ENCODE measurements around the gene TEX19. TPM values are rescaled to one million over a fixed set of nuclear protein-coding genes. Genes with fewer than 3 reads are reported as not detected.
"Not testable (repeated sequence)": the region's sequence is repeated elsewhere in the genome, so short reads cannot be mapped to it uniquely, and the experiment has no call there.

The TEX19 gene
- total RNA-seq, 2 experiments from 2014 or later = not detected

- H3K36me3 Mint-ChIP-seq (ENCODE audit: low read depth) = no peaks in the 10 kb centered on the region
- DNase-seq = no peak
- peaks cover 17% of the 10 kb centered on the region for H3K4me1 Mint-ChIP-seq
- no peak overlapping the region for H3K27ac Mint-ChIP-seq
- ChIA-PET POLR2A (no interaction called here), CTCF (no interaction called here)
- H3K4me3 Mint-ChIP-seq = no peak overlapping the region
- H3K27me3 Mint-ChIP-seq = peaks cover 50% of the 10 kb centered on the region
- no peaks in the 10 kb centered on the region for H3K9me3 Mint-ChIP-seq
Measured at GRCh38 chr17:82372249-82373071, 13.4 kb downstream of the TEX19 start.

- Mint-ChIP-seq H3K4me1 (peaks cover 17% of the 10 kb centered on the region), H3K27me3 (peaks cover 44% of the 10 kb centered on the region)
- DNase-seq; CTCF ChIA-PET; POLR2A ChIA-PET; H3K4me3 Mint-ChIP-seq; H3K36me3 Mint-ChIP-seq (ENCODE audit: low read depth); H3K9me3 Mint-ChIP-seq; H3K27ac Mint-ChIP-seq: not testable (repeated sequence)
Measured at GRCh38 chr17:82373072-82373452, 14.0 kb downstream of the TEX19 start.

DNA sequence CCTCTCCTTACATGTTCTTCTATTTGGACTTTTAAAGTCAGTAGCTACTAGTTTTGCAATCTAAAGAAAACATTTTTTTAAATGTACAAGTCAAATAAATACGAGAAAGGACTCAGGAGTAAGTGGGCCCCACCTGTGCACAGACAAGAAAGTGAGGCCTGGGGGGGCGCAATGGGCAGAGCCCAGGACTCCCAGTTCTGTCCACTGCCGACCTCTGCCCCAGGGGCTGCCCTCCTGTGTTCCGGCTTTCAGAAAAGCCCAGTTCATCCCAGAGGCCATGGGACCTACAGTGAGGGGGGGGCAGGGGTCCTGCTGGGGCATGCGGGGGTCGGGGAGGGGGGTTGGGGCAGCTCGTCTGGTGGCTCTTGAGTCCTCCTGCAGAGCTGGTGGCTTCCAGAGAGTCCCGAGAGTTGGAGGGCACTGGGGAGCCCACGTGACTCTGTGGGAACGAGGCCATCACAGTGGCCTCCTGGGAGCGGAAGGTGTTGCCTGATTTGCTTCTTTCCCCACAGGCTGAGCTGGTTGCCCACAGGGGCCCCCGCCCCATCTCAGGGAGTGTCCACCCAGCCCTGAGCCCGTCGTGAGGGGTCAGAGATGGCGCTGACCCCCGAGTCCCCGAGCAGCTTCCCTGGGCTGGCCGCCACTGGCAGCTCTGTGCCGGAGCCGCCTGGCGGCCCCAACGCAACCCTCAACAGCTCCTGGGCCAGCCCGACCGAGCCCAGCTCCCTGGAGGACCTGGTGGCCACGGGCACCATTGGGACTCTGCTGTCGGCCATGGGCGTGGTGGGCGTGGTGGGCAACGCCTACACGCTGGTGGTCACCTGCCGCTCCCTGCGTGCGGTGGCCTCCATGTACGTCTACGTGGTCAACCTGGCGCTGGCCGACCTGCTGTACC is 14.9 kb downstream of the TEX19 start:
- no peak for DNase-seq
- ChIA-PET CTCF (no interaction called here), POLR2A (no interaction called here)
- Mint-ChIP-seq H3K9me3 (no peaks in the 10 kb centered on the region), H3K4me1 (peaks cover 17% of the 10 kb centered on the region), H3K27me3 (peaks cover 44% of the 10 kb centered on the region), H3K36me3 (ENCODE audit: low read depth) (no peaks in the 10 kb centered on the region), H3K4me3 (no peak overlapping the region), H3K27ac (no peak overlapping the region)

- Mint-ChIP-seq H3K36me3 (ENCODE audit: low read depth) (no peaks in the 10 kb centered on the region), H3K9me3 (no peaks in the 10 kb centered on the region), H3K4me1 (peaks cover 16% of the 10 kb centered on the region), H3K4me3 (no peak overlapping the region), H3K27ac (no peak overlapping the region), H3K27me3 (peaks cover 39% of the 10 kb centered on the region)
- no peak for DNase-seq
- POLR2A ChIA-PET = no interaction called here
- CTCF ChIA-PET = no interaction called here
Measured at GRCh38 chr17:82374626-82375331, 15.7 kb downstream of the TEX19 start.

- DNase-seq = no peak
- Mint-ChIP-seq H3K36me3 (ENCODE audit: low read depth) (no peaks in the 10 kb centered on the region), H3K4me1 (peaks cover 12% of the 10 kb centered on the region), H3K27me3 (peaks cover 39% of the 10 kb centered on the region), H3K9me3 (no peaks in the 10 kb centered on the region), H3K4me3 (no peak overlapping the region), H3K27ac (no peak overlapping the region)
- POLR2A ChIA-PET = no interaction called here
- CTCF ChIA-PET = no interaction called here
Measured at GRCh38 chr17:82375359-82376041, 16.5 kb downstream of the TEX19 start.

- CTCF ChIA-PET = no interaction called here
Measured at GRCh38 chr17:82376042-82376730, 17.1 kb downstream of the TEX19 start.

GRCh38 chr17:82377294-82377693 is 18.2 kb downstream of the TEX19 start:
- H3K27ac Mint-ChIP-seq; H3K36me3 Mint-ChIP-seq (ENCODE audit: low read depth); H3K4me3 Mint-ChIP-seq; H3K9me3 Mint-ChIP-seq; CTCF ChIA-PET; POLR2A ChIA-PET; DNase-seq; H3K4me1 Mint-ChIP-seq: not testable (repeated sequence)
- peaks cover 37% of the 10 kb centered on the region for H3K27me3 Mint-ChIP-seq

More at GRCh38 chr17:82376042-82376730, 17.1 kb downstream of the TEX19 start:
- no peak for DNase-seq
- Mint-ChIP-seq H3K9me3 (no peaks in the 10 kb centered on the region), H3K27me3 (peaks cover 34% of the 10 kb centered on the region), H3K4me3 (no peak overlapping the region), H3K27ac (no peak overlapping the region), H3K36me3 (ENCODE audit: low read depth) (no peaks in the 10 kb centered on the region), H3K4me1 (peaks cover 7% of the 10 kb centered on the region)
- POLR2A ChIA-PET = no interaction called here

DNA sequence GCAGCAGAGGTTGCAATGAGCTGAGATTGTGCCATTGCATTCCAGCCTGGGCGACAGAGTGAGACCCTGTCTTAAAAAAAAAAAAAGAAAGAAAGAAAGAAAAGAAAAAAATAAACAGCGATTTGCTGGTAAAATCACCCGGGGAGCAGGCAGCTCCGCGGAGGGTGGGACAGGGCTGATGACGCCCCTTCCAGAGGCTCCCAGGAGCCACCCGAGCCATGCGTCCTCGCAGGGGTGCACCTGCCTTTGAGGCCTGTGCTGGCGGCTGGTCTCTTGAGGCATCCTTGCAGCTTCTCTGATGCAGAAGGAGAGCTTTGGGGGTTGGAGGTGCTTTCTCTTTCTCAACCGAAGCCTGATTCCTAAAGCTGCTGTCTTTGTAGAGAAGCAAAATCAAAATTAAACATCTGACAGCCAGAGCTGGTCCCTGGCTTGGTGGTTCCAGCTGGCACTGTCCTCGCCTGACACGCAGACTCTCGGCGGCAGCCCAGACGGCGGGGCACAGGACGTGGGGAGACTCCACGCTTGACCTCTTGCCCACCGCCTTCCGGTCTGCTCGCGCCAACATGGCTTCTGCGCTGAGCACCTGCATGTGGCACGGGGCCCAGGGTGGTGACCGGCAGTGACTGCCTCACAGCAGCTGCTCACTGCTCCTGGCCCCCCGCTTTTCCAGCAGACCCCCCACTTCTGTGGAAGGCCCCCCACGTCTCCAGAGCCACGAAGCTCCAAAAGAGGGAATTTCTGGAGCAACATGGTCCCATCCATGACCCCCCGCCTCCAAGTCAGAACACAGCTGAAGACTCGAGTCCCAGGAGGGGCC is 19.1 kb downstream of the TEX19 start:
- Mint-ChIP-seq H3K27ac (no peak overlapping the region), H3K4me3 (no peak overlapping the region), H3K27me3 (peaks cover 29% of the 10 kb centered on the region), H3K4me1 (peaks cover 3% of the 10 kb centered on the region), H3K9me3 (no peaks in the 10 kb centered on the region), H3K36me3 (ENCODE audit: low read depth) (no peaks in the 10 kb centered on the region)
- ChIA-PET CTCF (no interaction called here), POLR2A (no interaction called here)
- DNase-seq = no peak

- no peak for DNase-seq
- Mint-ChIP-seq H3K36me3 (ENCODE audit: low read depth) (no peaks in the 10 kb centered on the region), H3K9me3 (no peaks in the 10 kb centered on the region), H3K27ac (no peak overlapping the region), H3K27me3 (peaks cover 24% of the 10 kb centered on the region), H3K4me1 (peaks cover 3% of the 10 kb centered on the region), H3K4me3 (no peak overlapping the region)
- ChIA-PET CTCF (no interaction called here), POLR2A (no interaction called here)
Measured at GRCh38 chr17:82378741-82379021, 19.6 kb downstream of the TEX19 start.

GRCh38 chr17:82380860-82381702 is 22.0 kb downstream of the TEX19 start:
- Mint-ChIP-seq H3K27me3 (peaks cover 19% of the 10 kb centered on the region), H3K27ac (no peak overlapping the region), H3K36me3 (ENCODE audit: low read depth) (no peaks in the 10 kb centered on the region), H3K4me1 (peaks cover 3% of the 10 kb centered on the region), H3K9me3 (no peaks in the 10 kb centered on the region), H3K4me3 (no peak overlapping the region)
- no peak for DNase-seq
- CTCF ChIA-PET = no interaction called here
- POLR2A ChIA-PET = no interaction called here

DNA sequence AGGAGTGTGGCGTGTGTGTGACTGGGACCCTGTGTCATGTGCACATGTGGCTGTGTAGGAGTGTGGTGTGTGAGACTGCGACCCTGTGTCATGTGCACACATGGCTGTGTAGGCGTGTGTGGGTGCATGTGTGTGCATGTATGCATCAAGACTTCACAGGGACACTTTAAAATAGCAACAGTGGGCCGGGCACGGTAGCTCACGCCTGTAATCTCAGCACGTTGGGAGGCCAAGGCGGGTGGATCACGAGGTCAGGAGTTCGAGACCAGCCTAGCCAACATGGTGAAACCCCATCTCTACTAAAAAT is 22.6 kb downstream of the TEX19 start:
- H3K4me1 Mint-ChIP-seq; H3K4me3 Mint-ChIP-seq; CTCF ChIA-PET; H3K36me3 Mint-ChIP-seq (ENCODE audit: low read depth); H3K9me3 Mint-ChIP-seq; DNase-seq; POLR2A ChIA-PET; H3K27ac Mint-ChIP-seq: not testable (repeated sequence)
- peaks cover 16% of the 10 kb centered on the region for H3K27me3 Mint-ChIP-seq
